HCT116 (cell line): Measurements from ENCODE around the gene RAP1GAP2. TPM values are rescaled to one million over a fixed set of nuclear protein-coding genes. Genes with fewer than 3 reads are reported as not detected.

ENCODE experiments used
- ATAC-seq: fragments of 200-7000 bp; cut with Tn5 transposase; 2 replicates; pipeline ENCODE4 v1.9.1; 2020; ENCODE audit warnings: mild to moderate bottlenecking, moderate library complexity
- BruUV-seq: library from RNA; stranded (reverse); fragments of 400-500 nt; replicated peaks from 2 replicates; lab custom pipeline; 2021; lab: Mats Ljungman, UMichigan
- CTCF ChIA-PET: fragments of 300-600 bp; sonication (Branson Sonifier 250); formaldehyde crosslinking; loops from one replicate; lab custom pipeline; 2021; ENCODE audit warnings: antibody characterized with exemption; lab: Charles Lee
- POLR2A ChIA-PET: fragments of 300-600, 350-600 bp; sonication (Branson Sonifier 250); formaldehyde crosslinking; loops from one replicate; lab custom pipeline; 2021; ENCODE audit warnings: antibody characterized with exemption; lab: Charles Lee
- RAD21 ChIA-PET, 2 experiments: fragments of 300-600 bp; sonication (Branson Sonifier 250); formaldehyde crosslinking; loops; one replicate each; lab custom pipeline; 2023; ENCODE audit warnings: low total read pairs in 2 of 2; ENCODE audit not compliant: uncharacterized antibody in 2 of 2, unreplicated experiment in 2 of 2, low non-redundant PET in 1 of 2; lab: Charles Lee
- DNase-seq: peaks from one replicate; pipeline ENCODE4 v3.0.0-alpha.2; 2010; ENCODE audit warnings: low read depth, low spot score
- H2AFZ ChIP-seq: fragments of 200-600 bp; shearing (Covaris generic), sonication (generic); 2 replicates; pipeline ENCODE4 v1.6.1; 2017; ENCODE audit warnings: low read depth, mixed run types, mixed read lengths, antibody characterized with exemption, low read length; ENCODE audit not compliant: poor library complexity, severe bottlenecking
- H3K27ac ChIP-seq: 2 replicates; pipeline ENCODE4 v1.5.1; 2012; ENCODE audit warnings: low read depth, low read length
- H3K27me3 ChIP-seq: fragments of 200-600 bp; sonication (generic); 2 replicates; pipeline ENCODE4 v1.6.1; 2016; ENCODE audit warnings: mixed run types, low read length, mixed read lengths; ENCODE audit not compliant: insufficient read depth
- H3K36me3 ChIP-seq, 2 experiments: fragments of 200-500 bp in 1 of 2; fragments of 200-600 bp in 1 of 2; sonication (Bioruptor generic) in 1 of 2; sonication (generic) in 1 of 2; 2 replicates each; pipeline versions ENCODE4 v1.5.1 to v1.6.1; 2014 to 2016; ENCODE audit warnings: low read length in 2 of 2, inconsistent platforms in 1 of 2, mixed read lengths in 1 of 2, mixed run types in 1 of 2; ENCODE audit not compliant: insufficient read depth in 2 of 2, control insufficient read depth in 1 of 2
- H3K4me1 ChIP-seq, 2 experiments: fragments of 200-600 bp in 1 of 2; sonication (generic) in 1 of 2; 2 replicates each; pipeline versions ENCODE4 v1.5.1 to v1.6.1; 2012 to 2017; ENCODE audit warnings: low read length in 2 of 2, inconsistent platforms in 1 of 2, mild to moderate bottlenecking in 1 of 2, mixed read lengths in 1 of 2, mixed run types in 1 of 2, moderate library complexity in 1 of 2; ENCODE audit not compliant: insufficient read depth in 2 of 2, control insufficient read depth in 1 of 2
- H3K4me2 ChIP-seq: fragments of 200-600 bp; sonication (generic); 2 replicates; pipeline ENCODE4 v1.6.1; 2017; ENCODE audit warnings: mixed run types, low read length, mixed read lengths
- H3K4me3 ChIP-seq, 2 experiments: fragments of 200-600 bp in 1 of 2; sonication (generic) in 1 of 2; replicated peaks in 1 of 2; 2 replicates each; pipeline ENCODE4 v1.5.1; 2011 to 2016; ENCODE audit warnings: low read length in 2 of 2, control low read depth in 1 of 2, low read depth in 1 of 2, mild to moderate bottlenecking in 1 of 2, mixed read lengths in 1 of 2, mixed run types in 1 of 2
- H3K79me2 ChIP-seq: fragments of 200-600 bp; sonication (generic); 2 replicates; pipeline ENCODE4 v1.6.1; 2017; ENCODE audit warnings: mild to moderate bottlenecking, mixed run types, low read length, moderate library complexity, mixed read lengths; ENCODE audit not compliant: insufficient read depth
- H3K9ac ChIP-seq: fragments of 200-600 bp; sonication (generic); 2 replicates; pipeline ENCODE4 v1.6.1; 2016; ENCODE audit warnings: low read length, mixed read lengths
- H3K9me2 ChIP-seq: fragments of 200-600 bp; sonication (generic), shearing (Covaris generic); 2 replicates; pipeline ENCODE4 v1.6.1; 2017; ENCODE audit warnings: mixed run types, mild to moderate bottlenecking, moderate library complexity; ENCODE audit not compliant: insufficient read depth
- H3K9me3 ChIP-seq, 2 experiments: fragments of 200-500 bp in 1 of 2; fragments of 200-600 bp in 1 of 2; sonication (Bioruptor generic) in 1 of 2; sonication (generic) in 1 of 2; 2 replicates each; pipeline ENCODE4 v1.6.1; 2014 to 2017; ENCODE audit warnings: low read length in 2 of 2, mixed read lengths in 2 of 2, inconsistent platforms in 1 of 2, low read depth in 1 of 2, mild to moderate bottlenecking in 1 of 2, mixed run types in 1 of 2, moderate library complexity in 1 of 2; ENCODE audit not compliant: control insufficient read depth in 1 of 2, insufficient read depth in 1 of 2
- H4K20me1 ChIP-seq: fragments of 200-600 bp; sonication (generic), shearing (Covaris generic); 2 replicates; pipeline ENCODE4 v1.6.1; 2017; ENCODE audit warnings: mixed run types, mild to moderate bottlenecking, moderate library complexity; ENCODE audit not compliant: insufficient read depth
- CBX3 ChIP-seq: IDR thresholded peaks from 2 replicates; pipeline ENCODE4 v1.6.1; 2012; ENCODE audit warnings: low read depth
- CEBPB ChIP-seq: IDR thresholded peaks from 2 replicates; pipeline ENCODE4 v1.6.1; 2012; ENCODE audit warnings: low read depth
- CTCF ChIP-seq, 3 experiments: fragments of 200-600 bp in 1 of 3; sonication (generic) in 1 of 3; IDR thresholded peaks in 2 of 3; conservative IDR thresholded peaks in 1 of 3; 2 replicates each; pipeline ENCODE4 v1.5.1; 2012 to 2017; ENCODE audit warnings: low read depth in 2 of 3, low read length in 2 of 3, antibody characterized with exemption in 1 of 3, borderline replicate concordance in 1 of 3, control low read depth in 1 of 3, mild to moderate bottlenecking in 1 of 3, mixed read lengths in 1 of 3, mixed run types in 1 of 3, moderate library complexity in 1 of 3; ENCODE audit not compliant: insufficient read depth in 1 of 3
- EGR1 ChIP-seq: IDR thresholded peaks from 2 replicates; pipeline ENCODE4 v1.6.1; 2012; ENCODE audit warnings: low read depth
- EZH2 ChIP-seq: fragments of 200-600 bp; sonication (generic); IDR thresholded peaks from 2 replicates; pipeline ENCODE4 v1.6.1; 2017; ENCODE audit warnings: antibody characterized with exemption, mixed run types
- EZH2phosphoT487 ChIP-seq: fragments of 200-600 bp; IDR thresholded peaks from 2 replicates; pipeline ENCODE4 v1.6.1; 2018; ENCODE audit warnings: antibody characterized with exemption, borderline replicate concordance
- FOSL1 ChIP-seq: IDR thresholded peaks from 2 replicates; pipeline ENCODE4 v1.6.1; 2012; ENCODE audit warnings: low read depth
- JUND ChIP-seq: IDR thresholded peaks from 2 replicates; pipeline ENCODE4 v1.6.1; 2012
- POLR2A ChIP-seq: IDR thresholded peaks from 2 replicates; pipeline ENCODE4 v1.7.0; 2011; ENCODE audit warnings: borderline replicate concordance; ENCODE audit not compliant: insufficient read depth, insufficient read length; ENCODE audit errors: extremely low read depth
- POLR2AphosphoS5 ChIP-seq: IDR thresholded peaks from 2 replicates; pipeline ENCODE4 v1.6.1; 2011; ENCODE audit warnings: mild to moderate bottlenecking, low read depth, low read length, moderate library complexity
- SIN3A ChIP-seq: IDR thresholded peaks from 2 replicates; pipeline ENCODE4 v1.6.1; 2012; ENCODE audit warnings: low read depth
- SRF ChIP-seq: IDR thresholded peaks from 2 replicates; pipeline ENCODE4 v1.6.1; 2012; ENCODE audit warnings: low read depth
- TCF7L2 ChIP-seq: IDR thresholded peaks from 2 replicates; pipeline ENCODE4 v1.7.0; 2011; ENCODE audit warnings: borderline replicate concordance, inconsistent platforms; ENCODE audit not compliant: insufficient read depth, insufficient read length; ENCODE audit errors: extremely low read depth
- YY1 ChIP-seq: IDR thresholded peaks from 2 replicates; pipeline ENCODE4 v1.6.1; 2011; ENCODE audit warnings: low read length, low read depth, moderate library complexity, mild to moderate bottlenecking; ENCODE audit not compliant: insufficient replicate concordance; ENCODE audit errors: extremely low read depth
- ZFX ChIP-seq: fragments of 450-650 bp; IDR thresholded peaks from 2 replicates; pipeline ENCODE4 v1.6.1; 2017
- intact Hi-C: fragments of 100-400 bp; cut with micrococcal nuclease; formaldehyde crosslinking; loops from 2 replicates; pipeline ENCODE4 v1.10.0; 2022
- total RNA-seq: library from RNA; stranded (reverse); gene quantifications from one replicate; pipeline ENCODE4 v1.2.1, GENCODE V29; 2021; ENCODE audit not compliant: unreplicated experiment
- TF ChIP-seq, protein P1 (sequence below): IDR thresholded peaks from 2 replicates; pipeline ENCODE4 v1.6.1; 2012; ENCODE audit warnings: low read depth

Gene RAP1GAP2
- total RNA-seq, 1 experiment from 2014 or later = 54.6 TPM

DNA sequence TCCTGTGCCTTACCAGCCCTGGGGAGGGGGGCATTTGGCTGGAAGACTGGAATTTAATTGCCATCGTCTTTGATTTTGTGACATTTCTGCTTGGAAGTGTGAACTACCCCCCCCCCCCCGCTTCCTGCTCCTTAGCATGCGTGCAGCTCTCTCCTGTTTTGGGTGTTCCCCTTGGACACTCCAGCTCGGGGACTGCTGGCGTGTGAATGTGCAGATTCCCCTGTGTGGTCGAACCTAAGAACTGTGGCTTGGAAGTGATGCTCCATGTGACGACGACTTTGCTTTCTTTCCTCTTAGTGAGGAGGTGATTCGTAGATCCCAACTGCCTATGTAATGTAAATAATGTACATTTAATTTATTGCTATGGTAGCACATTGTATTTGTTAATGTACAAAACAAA, 241.0 kb downstream of the RAP1GAP2 start:
- no peaks in the 10 kb centered on the region for H3K9me3 ChIP-seq
- H3K4me1 ChIP-seq = no peaks in the 10 kb centered on the region
- no peak overlapping the region for H3K4me2 ChIP-seq
- H3K27me3 ChIP-seq = no peaks in the 10 kb centered on the region
- intact Hi-C loops = no loop called here
- BruUV-seq = no TSS peak
- ChIA-PET RAD21 (no interaction called here), POLR2A (no interaction called here), CTCF (no interaction called here)
- no peak overlapping the region for H3K9ac ChIP-seq
- no peaks in the 10 kb centered on the region for H3K79me2 ChIP-seq
- no peak for ATAC-seq
- H3K9me2 ChIP-seq = no peaks in the 10 kb centered on the region
- no peaks in the 10 kb centered on the region for H4K20me1 ChIP-seq
- no peaks in the 10 kb centered on the region; a peak in 2 of 4 replicates for H3K36me3 ChIP-seq
- no peak overlapping the region for H3K27ac ChIP-seq
- TF ChIP-seq CTCF (IDR thresholded peaks at IDR 0.05 in 2 of 3, conservative IDR thresholded peaks at IDR 0.05 in 1 of 3; ENCODE audit: borderline replicate concordance in 1 of 3, insufficient read depth in 1 of 3, low read depth in 2 of 3, low read length in 2 of 3) = no peak
- TF ChIP-seq, protein P1, sequence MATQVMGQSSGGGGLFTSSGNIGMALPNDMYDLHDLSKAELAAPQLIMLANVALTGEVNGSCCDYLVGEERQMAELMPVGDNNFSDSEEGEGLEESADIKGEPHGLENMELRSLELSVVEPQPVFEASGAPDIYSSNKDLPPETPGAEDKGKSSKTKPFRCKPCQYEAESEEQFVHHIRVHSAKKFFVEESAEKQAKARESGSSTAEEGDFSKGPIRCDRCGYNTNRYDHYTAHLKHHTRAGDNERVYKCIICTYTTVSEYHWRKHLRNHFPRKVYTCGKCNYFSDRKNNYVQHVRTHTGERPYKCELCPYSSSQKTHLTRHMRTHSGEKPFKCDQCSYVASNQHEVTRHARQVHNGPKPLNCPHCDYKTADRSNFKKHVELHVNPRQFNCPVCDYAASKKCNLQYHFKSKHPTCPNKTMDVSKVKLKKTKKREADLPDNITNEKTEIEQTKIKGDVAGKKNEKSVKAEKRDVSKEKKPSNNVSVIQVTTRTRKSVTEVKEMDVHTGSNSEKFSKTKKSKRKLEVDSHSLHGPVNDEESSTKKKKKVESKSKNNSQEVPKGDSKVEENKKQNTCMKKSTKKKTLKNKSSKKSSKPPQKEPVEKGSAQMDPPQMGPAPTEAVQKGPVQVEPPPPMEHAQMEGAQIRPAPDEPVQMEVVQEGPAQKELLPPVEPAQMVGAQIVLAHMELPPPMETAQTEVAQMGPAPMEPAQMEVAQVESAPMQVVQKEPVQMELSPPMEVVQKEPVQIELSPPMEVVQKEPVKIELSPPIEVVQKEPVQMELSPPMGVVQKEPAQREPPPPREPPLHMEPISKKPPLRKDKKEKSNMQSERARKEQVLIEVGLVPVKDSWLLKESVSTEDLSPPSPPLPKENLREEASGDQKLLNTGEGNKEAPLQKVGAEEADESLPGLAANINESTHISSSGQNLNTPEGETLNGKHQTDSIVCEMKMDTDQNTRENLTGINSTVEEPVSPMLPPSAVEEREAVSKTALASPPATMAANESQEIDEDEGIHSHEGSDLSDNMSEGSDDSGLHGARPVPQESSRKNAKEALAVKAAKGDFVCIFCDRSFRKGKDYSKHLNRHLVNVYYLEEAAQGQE = no peak
- TF ChIP-seq JUND = no peak
- no peak for TF ChIP-seq TCF7L2
- no peak for TF ChIP-seq EZH2
- TF ChIP-seq YY1 = no peak
- TF ChIP-seq EZH2phosphoT487 = no peak
- no peak for TF ChIP-seq SRF
- TF ChIP-seq POLR2AphosphoS5 = no peak
- TF ChIP-seq POLR2A = no peak
- no peak for TF ChIP-seq FOSL1
- no peak for TF ChIP-seq EGR1
- TF ChIP-seq ZFX = no peak
- no peak for TF ChIP-seq SIN3A
- TF ChIP-seq CBX3 = no peak
- TF ChIP-seq CEBPB = no peak
- DNase-seq = no peak
- no peak overlapping the region for H3K4me3 ChIP-seq
- H2AFZ ChIP-seq = no peak overlapping the region
